Kasumi-1 (cell line): ENCODE results near the gene HPCA.
"Not testable (repeated sequence)": the region's sequence is repeated elsewhere in the genome, so short reads cannot be mapped to it uniquely, and the experiment has no call there.

ENCODE experiments used
- DNase-seq, 2 experiments: peaks; one replicate each; lab custom pipeline; 2025; lab: John Stamatoyannopoulos, UW

HPCA gene

DNA sequence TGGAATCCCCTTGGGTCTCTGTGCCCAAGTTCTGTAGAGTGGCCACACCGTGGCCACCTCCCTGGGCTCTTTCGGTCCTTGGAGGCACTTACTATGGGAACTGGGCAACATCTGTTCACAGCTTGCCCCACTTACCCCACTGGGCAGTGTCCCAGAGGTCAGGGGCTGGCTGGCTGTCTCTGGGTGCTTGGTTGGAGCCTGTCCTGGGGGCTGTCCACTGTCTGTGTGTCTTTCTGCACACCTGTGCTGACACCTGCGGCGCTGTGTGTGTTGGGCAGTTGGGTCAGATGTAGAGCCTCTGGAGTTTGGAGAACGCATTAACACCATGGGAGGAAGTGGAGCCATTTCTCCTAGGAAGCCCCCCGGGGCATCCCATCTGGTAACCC is 16.2 kb downstream of the HPCA start:
- DNase-seq, result no peak

DNA sequence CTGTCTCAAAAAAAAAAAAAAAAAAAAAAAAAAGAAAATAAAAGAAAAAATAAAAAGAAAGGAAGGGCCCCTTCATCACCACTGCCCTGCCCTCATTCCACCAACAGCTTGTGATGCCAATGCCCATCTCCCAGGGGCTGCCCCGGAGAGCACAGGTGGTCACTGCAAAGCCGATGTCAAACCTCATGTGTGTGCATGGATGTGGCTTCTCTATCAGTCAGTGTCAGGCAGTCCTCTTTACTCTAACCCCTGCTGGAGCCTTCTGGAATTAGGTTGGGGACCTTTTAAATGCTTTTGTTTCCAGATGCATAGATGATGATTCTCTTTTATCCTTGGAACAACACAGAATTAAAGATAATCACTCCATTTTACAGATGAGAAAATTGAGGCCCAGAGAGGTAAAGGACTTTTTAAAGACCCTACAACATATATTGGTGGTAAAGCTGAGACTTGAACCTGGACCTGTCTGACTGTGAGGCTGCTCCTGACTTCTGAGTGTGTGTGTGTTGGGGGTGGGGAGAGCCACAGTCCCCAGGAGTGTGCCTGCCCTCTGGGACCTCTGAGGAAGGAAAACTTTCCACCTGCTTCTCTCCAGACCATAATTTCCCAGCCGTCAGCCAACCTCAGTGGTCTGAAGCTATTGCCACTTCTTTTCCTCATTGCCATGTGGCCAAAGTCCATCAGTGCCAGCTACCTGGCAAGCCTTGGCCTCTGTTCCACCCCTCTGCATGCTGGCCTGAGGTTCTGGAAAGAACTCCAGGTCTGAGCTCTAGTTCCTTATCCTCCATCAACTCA is 17.9 kb downstream of the HPCA start:
- no peak for DNase-seq

DNA sequence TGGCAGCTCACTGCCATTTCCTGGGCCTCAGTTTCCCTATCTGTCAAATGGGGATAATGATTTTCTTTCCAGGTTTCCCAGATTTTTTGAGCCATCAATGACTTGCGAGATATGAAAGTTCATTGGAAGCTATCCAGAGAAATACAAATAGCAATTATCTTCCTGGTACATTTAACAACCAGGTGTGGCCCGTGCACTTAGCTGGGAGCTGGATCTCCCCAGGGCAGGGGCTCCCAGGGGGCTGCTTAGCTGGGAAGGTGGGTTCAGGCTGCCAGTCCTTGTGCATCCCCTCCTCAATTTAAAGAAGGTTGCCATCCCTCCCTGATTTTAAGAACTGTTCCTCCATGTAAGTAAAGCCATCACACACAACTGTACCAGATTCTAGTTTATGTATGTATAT is 18.5 kb downstream of the HPCA start:
- no peak for DNase-seq

DNA sequence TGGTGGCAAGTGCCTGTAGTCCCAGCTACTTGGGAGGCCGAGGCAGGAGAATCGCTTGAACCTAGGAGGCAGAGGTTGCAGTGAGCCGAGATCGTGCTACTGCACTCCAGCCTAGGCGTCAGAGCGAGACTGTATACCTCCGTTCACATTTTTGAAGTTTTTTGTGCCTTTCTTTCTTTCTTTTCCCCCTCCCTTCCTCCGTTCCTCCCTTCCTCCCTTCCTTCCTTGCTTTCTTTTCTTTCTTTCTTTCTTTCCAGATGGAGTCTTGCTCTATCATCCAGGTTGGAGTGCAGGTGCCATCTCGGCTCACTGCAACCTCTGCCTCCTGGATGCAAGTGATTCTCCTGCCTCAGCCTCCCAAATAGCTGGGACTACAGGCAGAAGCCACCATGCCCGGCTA is 19.3 kb downstream of the HPCA start:
- DNase-seq, result not testable (repeated sequence)

DNA sequence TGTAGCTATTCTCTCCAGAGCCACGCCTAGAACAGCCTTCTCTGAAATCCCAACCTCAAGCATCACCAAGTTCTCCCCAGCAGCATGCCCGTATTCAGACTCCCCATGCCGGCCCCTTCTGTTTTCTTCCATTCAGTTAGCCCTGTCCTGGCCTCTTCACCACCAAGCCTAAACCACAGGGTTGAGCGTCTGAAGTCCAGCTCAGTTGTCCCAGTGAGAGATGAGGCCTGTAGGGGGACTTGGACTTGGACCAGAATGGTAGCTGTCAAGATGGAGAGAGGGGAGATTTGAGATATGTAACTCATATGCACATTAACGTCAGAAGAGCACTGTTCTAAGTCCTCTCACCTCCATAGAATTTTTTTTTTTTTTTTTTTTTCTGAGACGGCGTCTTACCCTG is 20.4 kb downstream of the HPCA start:
- DNase-seq, result no peak

DNA sequence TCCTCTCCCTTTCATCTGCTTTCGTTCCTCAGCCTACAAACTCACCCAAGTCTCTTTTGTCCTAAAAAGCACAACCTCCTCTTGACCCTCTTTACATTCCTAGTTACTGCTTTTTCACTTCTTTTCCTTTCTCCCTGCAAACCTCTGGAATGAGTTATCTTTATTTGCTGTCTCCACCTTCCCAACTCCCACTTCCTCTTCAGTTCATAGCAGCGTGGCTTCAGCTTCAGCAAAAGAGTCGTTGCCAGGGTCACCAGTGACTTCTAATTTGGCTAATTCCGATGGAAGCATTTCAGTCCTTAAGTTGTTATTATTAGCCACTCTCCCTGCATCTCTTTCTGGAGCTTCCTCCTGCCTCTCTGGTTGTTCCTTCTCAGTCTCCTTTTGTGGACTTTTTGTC is 21.1 kb downstream of the HPCA start:
- DNase-seq, result peak in 1 of 2 experiments; percentile 17

DNA sequence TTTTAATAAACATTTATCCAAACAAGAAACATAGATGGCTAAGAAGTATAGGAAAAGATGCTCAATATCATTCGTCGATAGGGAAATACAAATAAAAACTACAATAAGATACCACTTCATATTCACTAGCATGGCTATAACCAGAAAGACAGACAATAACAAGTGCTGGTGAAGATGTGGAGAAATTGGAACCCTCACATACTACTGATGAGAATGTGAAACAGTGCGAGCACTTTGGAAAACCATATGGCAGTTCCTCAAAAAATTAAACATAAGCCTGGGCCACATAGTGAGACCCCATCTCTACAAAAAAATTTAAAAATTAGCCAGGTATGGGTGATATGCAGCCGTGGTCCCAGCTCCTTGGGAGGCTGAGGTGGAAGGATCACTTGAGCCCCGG is 24.0 kb downstream of the HPCA start:
- no peak for DNase-seq

DNA sequence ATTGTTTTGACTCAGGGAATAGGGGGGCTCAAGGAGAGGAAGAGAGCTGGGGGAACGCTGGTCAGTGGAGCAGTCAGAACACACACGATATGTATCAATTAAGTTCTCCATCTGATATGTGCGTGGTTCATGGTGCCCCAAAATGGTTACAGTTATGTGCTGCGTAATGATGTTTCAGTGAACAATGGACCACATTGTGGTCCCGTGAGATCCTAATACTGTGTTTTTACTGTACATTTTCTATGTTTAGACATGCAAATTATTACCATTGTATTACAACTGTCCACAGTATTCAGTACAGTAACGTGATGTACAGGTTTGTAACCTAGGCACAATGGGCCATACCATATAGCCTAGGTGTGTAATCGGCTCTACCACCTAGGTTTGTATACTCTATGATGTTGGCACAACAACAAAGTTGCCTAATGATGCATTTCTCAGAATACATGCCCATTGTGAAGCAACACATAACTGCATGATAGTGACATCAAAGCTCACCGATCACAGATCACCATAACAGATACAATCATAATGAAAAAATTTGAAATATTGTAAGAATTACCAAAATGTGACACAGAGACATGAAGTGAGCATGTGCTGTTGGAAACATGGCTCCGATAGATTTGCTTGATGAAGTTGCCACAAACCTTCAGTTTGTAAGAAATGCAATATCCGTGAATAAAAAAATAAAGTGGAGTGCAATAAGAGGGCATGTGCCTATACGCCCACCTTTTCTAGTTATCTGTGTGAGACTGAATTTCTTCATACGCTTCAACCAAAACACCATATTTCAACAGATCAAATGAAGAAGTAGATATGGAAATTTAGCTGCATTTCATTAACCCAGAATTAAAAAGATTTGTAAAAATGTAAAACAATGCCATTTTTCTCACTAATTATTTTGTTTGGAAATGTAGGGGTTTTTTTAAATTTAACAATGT is 29.7 kb downstream of the HPCA start:
- no peak for DNase-seq

DNA sequence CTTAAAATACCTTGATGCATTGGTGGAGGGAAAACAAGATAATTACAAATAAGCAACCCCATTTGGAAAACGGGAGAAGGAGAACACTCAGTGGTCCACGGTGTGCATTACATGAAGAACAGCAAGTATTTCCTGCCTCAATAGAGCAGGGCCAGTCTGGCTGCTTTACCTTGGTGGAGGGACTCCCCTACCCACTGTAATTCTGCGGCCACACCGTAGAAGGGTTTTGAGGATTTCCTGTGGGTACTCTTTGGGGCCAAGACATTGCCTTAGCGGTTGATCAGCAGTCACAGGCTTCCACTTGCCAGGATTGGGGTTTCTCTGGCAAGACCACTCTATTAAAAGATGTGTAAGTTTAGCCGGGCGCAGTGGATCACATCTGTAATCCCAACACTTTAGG is 31.2 kb downstream of the HPCA start:
- DNase-seq, result no peak

DNA sequence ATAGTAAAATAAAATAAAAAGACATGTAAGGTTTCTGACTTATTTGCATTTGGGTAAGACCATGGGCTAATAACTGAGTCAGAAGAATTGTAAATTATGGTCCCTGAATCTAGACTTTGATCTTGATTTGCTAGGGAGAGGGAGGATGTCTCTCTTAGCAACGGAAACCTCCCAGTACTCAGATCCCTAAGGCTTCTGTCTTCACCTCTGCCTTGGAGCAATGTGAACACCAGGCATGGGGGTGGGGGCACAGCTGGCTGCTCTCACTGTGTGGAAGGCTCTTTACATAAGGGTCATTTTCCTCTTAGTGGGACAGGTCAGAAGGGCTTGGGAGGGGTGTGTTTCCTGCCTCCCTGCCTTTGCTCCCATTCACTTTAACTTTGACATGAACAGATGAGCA is 31.9 kb downstream of the HPCA start:
- no peak for DNase-seq

DNA sequence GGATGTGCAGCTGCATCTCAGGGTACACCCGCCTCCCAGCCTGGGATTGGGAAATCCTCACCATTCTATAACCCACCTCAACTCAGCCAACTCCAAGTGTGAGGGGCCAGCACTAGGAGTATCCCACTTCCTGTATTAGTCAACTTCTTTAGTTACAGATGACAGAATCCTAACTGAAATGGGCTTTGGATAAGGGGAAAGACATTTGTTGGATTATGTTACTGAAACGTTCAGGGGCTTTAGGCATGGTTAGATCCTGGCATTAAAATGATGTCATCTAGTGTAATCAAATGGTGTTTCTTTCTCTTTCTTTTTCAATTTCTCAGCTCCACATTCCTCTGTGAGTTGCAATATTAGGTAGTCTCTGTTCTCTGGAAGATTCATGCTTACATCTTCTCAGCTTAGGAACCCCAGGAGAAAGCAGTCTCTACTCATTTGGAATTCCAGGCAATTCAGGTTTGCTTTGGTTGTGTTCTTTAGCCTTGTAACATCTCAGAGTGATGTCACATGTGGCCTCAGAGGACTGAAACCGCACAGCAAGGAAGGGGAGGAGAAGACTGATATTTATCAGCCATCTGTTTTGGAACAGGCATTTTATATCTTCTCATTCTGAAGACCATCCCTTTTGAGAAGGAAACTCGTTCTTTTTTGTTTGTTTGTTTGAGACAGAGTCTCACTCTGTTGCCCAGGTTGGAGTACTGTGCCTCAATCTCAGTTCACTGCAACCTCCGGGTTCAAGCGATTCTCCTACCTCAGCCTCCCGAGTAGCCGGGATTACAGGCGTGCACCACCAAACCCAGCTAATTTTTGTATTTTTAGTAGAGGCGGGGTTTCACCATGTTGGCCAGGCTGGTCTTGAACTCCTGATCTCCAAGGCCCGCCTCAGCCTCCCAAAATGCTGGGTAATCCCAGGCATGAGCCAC is 33.8 kb downstream of the HPCA start:
- no peak for DNase-seq

DNA sequence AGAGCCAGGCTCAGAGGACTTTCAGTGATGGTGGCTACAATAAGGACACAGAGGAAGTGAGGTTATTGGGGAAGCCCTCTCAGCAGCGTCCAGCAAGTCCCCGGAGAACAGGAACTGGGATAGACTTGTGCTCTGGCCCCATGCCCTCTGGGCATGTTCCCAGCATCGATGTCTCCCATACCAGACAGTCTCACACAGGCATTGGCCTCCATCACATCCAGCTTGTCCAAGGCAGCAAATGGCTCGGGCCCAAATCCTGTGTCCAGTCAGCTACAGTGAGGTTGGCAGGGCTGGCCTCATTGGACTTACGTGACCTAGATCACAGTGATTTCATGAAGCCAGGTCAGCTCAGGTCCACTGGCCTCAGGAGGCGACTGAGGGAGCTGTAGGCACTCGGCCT is 34.5 kb downstream of the HPCA start:
- DNase-seq, result no peak

DNA sequence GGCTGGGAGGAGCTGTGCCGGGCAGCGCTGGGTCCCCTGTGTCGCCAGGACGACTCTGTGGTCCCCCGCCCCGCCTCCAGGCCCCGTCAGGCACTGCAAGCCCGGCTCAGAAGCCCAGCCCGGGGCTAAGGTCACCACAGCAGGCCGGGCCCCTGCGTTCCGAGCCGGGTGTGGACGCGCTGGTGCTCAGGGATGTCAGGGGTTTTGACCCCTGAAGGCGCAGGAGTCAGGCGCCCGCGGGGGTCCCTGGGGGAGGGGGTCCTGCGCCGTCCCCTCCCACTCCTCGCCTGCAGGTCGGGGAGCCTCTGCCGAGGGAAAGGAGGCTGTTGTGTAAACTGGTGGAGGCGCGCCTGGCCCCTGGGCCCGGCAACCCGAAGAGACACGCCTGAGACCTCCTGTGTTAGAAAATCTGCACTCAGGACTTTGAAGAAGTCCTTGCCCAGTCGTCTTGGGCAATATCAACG is 38.6 kb downstream of the HPCA start:
- no peak for DNase-seq

DNA sequence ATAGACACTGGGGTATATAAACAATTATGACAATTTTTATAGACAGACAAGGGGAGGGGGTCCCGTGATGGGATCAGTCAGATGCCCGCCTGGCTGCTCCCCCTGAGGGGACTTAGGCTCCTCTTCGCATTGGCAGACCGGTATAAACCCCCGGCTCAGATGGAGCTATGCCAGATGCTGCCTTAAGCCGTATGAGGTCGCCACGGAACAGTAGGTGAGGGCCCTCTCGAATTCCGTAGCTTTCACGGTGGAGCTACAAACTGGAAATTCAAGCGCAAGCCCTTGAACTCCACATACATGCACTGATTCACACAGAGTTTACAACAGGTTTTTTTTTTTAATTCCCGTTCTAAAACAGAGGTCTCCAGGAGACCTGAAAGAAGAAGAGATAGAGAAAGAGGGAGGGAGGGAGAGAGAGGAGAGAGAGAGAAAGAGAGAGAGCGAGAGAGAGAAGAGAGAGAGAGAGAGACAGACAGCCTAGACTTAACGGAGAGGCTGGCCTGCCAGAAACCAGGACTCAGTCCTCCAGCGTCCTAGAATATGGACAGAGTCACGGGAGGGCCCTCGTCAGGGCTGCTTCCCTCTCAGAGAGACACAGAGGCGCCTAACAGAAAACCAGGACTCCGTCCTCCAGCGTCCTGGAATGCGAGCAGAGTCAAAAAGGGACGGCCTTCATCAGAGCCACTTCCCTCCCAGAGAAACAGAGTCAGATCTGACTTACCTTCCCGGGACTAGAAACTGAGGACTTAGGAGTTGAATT is 39.3 kb downstream of the HPCA start:
- DNase-seq, result no peak

DNA sequence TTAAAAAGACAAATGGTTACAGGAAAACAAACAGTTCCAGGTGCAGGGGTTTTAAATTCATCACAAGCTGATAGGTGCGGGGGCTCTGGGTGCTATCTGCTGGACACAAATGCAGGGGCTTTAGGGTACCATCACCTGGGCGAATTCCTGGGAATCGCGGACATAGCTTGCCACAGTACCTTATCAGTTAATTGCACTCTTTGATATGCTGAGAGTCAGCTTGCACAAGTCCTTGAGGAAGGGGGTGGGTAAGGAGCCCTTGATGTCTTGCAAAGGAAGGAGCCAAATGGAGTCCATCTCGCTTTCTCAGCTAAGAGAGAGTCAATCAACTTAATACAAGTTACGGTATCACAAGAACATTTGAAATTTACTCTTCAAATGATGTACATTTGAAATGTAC is 40.3 kb downstream of the HPCA start:
- no peak for DNase-seq

DNA sequence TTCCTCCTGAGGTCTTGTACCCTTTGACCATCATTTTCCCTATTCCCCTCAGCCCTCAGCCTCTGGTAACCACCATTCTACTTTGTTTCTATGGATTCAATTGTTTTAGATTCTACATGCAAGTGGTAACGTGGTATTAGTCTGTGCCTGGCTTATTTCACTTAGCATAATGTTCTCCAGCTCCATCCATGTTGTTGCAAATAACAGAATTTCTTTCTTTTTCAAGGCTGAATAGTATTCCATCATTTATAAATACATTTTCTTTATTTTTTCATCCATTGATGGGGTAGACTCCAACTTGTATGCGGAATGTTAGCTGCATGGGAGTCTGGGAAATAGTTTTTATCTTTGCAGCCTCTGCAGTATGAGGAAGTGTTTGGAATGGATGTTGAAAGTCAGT is 41.1 kb downstream of the HPCA start:
- no peak for DNase-seq

DNA sequence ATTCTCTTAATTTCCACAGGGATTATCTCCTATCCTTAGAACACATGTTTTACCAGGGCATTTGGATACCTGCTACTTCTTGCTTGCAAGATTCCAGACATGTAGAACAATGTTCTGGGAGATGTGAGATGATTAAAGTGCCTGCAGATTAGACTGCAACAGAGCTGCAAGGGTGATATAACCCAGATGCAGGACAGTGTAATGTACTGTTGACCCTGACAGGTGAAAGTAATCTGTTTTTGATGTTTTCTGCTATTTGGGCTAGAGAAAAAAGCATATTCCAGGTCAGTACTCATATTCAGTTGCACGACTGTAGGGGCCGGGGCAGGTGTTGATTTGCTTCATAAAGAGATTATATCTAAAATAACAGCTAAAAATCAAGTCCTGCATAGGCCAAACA is 42.0 kb downstream of the HPCA start:
- no peak for DNase-seq

DNA sequence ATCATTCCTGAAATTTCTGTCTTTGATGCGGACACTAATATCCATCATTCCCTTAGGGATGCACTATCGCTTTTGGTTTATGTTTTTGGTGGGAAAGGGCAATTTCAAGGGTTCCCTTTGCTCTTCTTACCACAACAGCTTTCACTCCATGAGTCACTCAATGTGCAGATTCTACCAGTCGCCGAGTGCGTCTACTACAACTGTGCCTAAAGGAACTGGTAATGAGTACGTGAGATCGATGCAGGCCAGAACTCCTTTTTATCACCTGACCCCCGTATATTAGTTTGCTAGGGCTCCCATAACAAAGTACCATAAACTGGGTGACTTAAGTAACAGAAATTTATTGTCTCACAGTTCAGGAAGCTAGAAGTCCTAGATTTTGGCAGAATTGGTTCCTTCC is 42.4 kb downstream of the HPCA start:
- no peak for DNase-seq

DNA sequence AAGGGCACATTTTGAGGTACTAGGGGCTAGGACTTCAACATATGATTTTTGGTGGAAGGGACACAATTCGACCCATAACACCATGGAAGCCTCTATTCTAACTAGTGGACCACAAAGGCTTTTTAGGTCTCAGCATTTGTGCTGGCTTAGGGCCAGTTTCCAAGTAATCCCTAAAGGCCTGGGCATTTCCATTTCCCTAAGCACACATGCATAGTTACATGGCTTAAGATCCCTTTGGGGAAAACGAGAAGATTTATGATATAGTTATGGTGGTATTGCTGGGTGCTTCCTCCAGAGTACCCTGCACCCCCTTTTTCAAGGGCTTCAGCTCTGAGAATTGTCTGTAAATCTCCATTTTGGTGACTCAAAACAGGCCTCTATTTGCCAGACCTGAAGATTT is 43.1 kb downstream of the HPCA start:
- DNase-seq, result no peak

DNA sequence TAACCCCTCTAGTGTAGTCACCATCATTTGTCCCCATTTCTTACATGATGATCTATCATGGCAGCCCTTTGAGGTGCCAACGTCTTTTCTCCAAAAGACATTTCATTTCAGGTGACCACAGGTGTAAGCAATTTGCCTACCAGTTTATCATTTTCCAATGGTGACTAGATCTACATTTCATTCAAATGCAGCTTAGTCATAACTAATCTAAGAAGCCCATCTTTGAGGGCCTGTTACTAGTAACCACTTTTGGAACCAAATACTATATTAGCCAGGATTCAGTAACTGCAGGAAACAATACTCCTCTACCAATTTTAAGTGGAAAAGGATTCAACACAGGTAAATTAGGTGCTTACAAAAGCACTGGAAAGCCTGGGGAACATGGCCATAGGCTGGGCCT is 45.5 kb downstream of the HPCA start:
- no peak for DNase-seq

DNA sequence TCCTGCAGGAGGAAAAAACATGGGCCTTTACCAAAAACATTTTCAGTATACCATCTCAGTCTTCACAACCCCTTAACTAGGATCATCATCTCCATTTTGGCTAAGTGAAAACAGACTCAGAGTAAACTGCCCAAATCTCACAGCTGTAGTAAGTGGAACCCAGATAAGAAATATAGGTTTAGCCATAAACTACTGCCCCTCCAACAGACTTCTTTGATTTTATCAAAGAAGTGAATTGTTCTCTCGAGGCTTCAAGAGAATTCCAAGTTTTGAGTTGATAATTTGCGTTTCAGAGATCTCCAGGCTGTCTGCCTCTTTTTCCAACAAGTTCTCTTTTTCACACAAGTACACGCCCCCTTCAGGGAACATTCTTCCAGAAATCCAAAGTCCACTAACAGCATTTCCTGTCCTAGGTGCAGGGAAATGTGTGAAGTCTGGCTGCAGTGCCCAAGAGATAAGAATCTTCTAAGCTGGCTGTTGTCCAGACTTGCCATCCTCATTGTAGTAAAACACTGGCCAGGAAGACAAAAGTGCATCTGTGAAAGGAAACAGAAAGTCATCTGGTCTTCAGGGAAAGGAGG is 47.5 kb downstream of the HPCA start:
- DNase-seq, result no peak
